ENCODE data around the gene RASSF1.

RASSF1 gene

GRCh38 chr3:50340448-50341329 lies at the start of gene RASSF1:
TSS of gene RASSF1 (minus strand) at chr3:50340836. CDS start at chr3:50340805, 31 bp downstream.
- DNase-seq: peak; percentile 80

GRCh38 chr3:50389414-50389767 lies 48.8 kb upstream of the RASSF1 start:
- DNase-seq: no peak

- no peak for DNase-seq
These were observed 48.2 kb upstream of the RASSF1 start for GRCh38 chr3:50388720-50389413.

DNA sequence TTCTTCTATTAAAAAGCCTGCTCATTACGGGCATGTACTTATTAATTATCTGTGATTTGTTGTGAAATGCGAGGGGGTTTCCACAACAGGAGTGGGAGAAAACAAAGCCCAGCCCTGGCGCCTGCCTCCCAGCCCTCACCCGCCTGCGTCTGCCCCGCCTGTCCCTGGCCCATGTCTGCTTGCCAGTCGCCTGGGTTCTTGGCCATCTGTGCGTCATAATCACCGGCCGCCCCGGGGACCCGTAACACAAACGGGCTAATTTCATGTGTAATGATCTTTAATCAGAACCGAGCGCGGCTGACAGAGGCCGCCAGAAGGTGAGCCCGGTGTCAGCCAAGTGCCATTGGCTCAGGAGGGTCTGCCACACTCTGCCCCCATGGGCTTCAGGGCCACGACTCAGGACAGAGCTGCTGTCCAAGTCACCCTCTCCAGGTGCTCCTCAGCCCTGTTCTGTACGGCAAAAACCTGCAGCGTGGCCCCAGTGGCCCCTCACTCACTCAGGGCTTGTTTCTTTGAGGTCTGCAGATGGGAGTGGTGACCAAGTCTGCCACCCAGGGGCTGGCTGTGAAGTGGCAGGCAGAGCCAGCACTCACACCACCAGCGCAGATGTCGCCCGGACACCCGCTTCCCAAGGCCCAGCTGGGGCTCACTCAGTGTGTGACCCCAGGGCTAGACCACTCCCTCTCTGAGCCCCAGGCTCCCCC lies 47.5 kb upstream of the RASSF1 start:
- no peak for DNase-seq

DNA sequence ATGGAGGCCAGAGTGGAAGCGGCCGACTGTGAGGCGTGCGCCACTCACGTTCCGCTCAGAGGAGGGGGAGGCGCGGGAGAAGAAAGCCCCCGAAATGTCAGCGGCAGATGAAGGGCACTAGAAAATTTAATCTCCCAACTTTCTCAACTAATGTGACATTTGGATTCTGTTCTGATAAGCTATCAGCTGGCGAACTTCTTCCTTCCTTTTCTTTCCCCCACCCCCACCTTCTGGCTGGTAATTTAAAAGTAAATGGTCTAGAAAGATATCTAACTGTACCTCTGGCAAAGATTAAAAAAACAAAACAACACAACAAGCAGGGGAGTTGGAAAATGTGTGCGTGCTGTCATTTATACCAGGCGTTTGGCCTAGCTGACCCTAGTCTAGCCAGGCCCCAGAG lies 45.1 kb upstream of the RASSF1 start:
- DNase-seq: no peak

- no peak for DNase-seq
These were observed 43.1 kb upstream of the RASSF1 start for GRCh38 chr3:50383750-50384149.

DNA sequence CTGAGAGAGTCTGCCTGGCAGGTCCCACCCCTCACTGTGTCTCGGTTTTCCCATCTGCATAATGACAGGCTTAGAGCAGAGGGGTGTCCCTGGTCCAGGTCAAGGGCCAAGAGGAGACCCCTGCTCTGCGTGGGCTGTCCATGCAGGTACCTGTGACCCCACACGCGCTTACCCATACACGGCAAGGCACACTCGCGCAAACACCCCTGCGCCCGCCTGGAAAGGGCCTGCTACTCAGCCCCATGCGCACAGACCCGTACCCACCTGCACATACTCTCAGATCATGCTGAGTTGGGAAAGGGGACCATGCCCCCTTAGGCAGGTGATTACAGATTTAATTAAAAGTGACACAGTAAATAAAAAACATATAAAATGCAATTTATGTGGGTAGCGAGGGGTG lies 42.1 kb upstream of the RASSF1 start:
- no peak for DNase-seq

GRCh38 chr3:50381383-50381782 lies 40.7 kb upstream of the RASSF1 start:
- DNase-seq: no peak

- DNase-seq: no peak
These were observed 39.9 kb upstream of the RASSF1 start for GRCh38 chr3:50380405-50381085.

- DNase-seq: no peak
These were observed 38.1 kb upstream of the RASSF1 start for GRCh38 chr3:50378757-50379156.

DNA sequence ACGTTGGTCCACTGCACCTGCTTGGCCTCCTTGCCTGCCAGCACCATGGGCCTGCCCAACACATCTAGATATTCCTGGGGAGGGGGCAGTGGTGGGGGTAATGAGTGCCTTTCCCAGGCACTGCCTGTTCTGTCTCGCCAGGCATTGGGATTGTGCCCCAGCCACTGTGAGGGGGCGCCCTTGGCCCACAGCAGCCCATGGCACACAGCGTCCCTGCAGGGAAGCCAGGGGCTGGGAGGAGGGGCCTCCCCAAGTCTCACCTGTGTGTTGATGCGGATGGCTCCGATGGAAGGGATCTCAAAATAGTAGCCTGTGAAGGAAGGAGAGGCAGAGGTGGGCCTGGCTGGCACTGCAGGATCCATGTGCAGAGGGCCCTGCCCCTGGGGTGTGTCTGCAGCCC lies 37.4 kb upstream of the RASSF1 start:
- DNase-seq: no peak

GRCh38 chr3:50375258-50375931 lies 34.8 kb upstream of the RASSF1 start:
- no peak for DNase-seq

DNA sequence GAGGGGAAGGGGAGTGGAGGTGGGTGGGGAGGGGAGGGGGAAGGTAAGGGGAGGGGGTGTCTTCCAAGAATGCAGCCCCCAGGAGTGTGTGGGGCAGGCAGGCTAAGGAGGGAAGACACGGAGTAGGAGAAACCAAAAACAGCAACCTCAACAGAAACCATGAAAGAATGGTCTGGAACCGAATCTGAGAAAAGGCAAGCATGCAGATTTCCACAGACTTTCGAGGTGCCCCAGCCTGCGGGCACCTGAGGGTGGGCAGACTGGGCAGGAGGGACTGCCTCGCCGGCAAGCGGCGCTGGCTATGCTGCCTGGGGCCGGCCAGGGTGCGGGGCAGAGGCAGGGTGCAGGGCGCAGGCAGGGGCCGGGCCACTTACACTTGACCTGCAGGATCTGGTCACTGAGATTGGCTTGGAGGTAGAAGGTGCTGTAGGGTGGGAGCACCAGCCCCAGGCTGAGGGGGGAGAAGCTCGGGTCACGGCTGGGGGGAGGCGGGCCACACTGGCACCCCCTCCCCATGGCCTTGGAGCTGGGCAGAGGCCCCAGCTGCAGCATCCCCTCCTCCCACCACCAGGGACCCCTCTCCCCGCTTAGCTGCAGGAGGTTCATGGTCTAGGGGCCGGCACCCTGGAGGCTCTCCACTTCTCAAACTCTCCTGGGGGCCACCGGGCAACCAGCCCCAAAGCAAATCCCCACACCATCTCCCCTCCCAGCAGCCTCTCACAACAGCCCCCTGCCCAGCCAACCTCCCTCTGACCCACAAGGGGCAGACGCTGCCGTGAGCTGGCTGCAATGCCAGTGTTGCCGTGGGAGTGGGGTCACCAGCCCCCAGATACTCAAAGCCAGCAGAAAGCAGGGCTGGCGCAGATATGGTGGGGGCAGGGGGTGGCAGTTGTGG lies 34.0 kb upstream of the RASSF1 start:
- no peak for DNase-seq

DNA sequence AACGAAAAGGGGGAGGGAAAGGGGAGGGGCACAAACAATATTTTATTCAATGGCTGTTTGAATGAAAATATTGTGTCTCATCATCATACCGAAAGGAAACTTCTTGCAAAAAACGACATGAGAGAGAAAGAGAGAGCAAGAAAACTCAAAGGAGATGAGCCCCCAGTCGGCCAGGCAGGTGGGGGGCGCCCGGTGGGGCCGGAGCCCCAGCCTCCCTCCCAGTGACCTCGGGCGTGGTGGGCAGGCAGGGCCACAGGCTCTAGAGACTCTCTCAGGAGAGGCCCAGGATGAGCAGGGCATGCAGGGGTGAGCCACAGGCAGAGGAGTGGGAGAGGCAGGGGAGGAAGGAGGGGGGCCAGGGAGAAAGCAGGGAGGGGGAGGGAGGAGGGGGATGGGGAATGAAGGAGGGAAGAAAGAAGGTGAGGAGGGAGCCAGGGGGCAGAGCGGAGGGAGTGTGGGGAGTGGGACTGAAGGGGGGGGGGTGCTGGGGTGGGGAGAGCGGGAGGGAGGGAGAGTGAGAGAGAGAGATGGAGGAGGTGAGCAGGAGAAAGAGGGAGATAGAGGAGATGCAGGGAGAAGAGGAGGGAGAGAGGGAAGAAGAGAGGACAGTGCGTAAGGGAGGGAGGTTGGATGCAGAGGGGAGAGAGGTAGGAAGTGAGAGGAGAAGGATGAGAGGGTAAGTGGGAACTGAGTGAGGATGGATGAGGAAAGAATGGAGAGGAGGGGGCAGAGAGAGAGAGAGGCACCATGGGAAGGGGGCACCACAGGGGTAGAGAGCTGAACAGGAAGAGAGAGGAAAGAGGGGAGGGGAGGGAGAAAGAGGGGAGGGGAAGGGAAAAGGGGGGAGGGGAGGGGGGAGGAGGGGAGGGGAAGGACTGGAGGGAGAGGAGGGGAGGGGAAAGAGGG lies 32.8 kb upstream of the RASSF1 start:
- no peak for DNase-seq

DNA sequence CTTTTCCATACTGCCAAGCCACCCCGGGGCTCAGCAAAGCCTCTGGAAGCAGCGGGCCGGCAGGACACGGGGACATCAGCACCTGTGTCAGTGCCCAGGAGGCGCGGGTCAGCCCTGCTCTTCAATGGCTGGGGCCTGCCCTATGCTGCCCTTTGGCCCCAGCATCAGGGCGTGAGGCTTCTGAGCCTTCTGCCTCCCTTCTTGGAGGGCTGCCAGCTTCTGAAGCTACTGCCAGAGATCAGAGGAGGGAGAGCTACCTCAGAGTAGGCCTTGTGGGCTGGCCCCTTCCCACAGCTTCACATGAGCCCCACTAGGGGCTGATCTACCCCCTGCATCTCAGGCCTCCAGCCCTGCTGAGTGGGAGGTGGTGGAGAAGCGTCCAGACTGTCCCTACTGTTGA lies 31.7 kb upstream of the RASSF1 start:
- DNase-seq: no peak

GRCh38 chr3:50371133-50371685 lies 30.6 kb upstream of the RASSF1 start:
- no peak for DNase-seq

- DNase-seq: no peak
These were observed 30.0 kb upstream of the RASSF1 start for GRCh38 chr3:50370594-50370993.

GRCh38 chr3:50369012-50369670 lies 28.5 kb upstream of the RASSF1 start:
- DNase-seq: no peak

- no peak for DNase-seq
These were observed 25.2 kb upstream of the RASSF1 start for GRCh38 chr3:50365842-50366220.

Data from CD4-positive, alpha-beta T cell treated with Interleukin-17A for 1 hour (primary cell).